Measurements from ENCODE around the gene SHANK1.
A peak's percentile ranks its signal among the peaks of the same experiment; 100 is the strongest.
"Not testable (repeated sequence)": the region's sequence is repeated elsewhere in the genome, so short reads cannot be mapped to it uniquely, and the experiment has no call there.

Gene SHANK1

DNA sequence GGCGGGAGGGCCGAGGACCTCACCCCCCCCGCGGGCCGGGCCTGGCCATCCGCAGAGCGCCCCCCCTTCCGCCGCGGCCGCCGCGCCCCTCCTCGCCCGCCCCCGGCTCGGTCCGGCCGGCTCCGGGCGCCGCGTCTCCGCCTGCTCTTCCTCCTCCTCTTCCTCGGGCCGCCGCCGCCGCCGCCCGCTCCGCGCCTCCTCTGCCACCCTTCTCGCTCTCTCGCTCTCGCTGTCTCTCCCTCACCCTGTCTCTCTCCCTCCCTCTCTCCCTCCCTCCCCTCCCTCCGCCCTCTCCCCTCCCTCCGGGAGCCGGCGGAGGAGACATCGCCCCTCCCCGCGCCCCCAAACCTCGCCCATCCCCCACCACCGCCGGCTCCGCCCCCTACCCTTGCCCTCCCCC, at the start of gene SHANK1:
Gene SHANK1, minus strand, starts transcription at position 237 of the 400 bp plus-strand sequence. CDS start 2,883 bp downstream, outside the sequence.
- peak; percentile 46 for DNase-seq

- no peak for DNase-seq
These were observed 48.7 kb upstream of the SHANK1 start for GRCh38 chr19:50768277-50768676.

- DNase-seq: not testable (repeated sequence)
These were observed 47.7 kb upstream of the SHANK1 start for GRCh38 chr19:50767263-50767662.

GRCh38 chr19:50766746-50767145, 47.1 kb upstream of the SHANK1 start:
- not testable (repeated sequence) for DNase-seq

- no peak for DNase-seq
These were observed 44.8 kb upstream of the SHANK1 start for GRCh38 chr19:50764409-50764808.

DNA sequence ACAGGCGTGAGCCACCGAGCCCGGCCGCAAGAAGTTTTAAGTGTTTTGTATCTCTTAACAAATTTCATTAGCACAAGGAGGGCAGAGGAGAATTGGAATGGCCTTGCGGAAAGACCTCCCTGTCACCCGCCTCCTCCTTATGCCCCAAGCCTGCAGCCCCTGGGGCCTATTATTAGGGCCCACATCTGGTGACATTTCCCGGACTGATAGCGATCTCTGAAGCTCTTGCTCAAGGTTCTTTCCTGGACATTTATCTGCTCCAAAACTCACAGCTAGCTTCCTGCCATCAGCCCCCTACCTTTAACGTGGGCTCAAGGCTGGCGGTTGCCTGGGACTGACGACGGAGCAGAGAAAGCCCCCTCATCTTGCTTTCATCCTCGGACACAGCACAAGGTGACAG, 43.9 kb upstream of the SHANK1 start:
- DNase-seq: not testable (repeated sequence)

DNA sequence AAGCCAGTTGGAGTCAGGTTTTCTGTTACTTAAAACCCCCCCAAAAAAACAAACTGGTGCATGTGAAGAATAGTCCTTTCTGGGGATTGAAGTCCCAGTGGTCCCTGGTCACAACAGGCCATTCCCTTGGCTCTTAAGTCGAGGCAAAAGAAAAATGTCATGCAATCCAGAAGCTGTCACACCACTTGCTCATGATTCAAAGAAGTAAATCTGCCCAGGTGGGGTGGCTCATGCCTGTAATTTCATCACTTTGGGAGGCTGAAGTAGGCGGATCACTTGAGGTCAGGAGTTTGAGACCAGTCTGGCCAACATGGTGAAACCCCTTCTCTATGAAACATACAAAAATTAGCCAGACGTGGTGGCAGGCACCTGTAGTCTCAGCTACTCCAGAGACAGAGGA, 41.9 kb upstream of the SHANK1 start:
- DNase-seq: not testable (repeated sequence)

DNA sequence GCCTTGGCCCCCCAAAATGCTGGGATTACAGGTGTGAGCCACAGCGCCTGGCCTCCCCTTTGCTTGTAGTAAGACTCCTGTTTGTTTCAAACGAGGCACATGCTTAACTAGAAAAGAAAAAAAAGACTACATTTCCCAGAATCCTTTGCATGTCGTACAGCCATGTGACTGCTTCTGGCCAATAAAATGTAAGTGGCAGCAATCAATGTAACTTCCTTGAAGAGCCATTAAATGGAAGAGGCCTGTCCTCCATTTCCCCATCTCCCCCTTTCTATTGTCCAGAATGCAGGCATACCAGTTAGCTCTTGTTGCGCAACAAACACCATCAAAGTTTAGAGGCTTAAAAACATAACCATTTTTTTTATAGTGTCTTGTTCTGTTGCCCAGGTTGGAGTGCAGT, 40.3 kb upstream of the SHANK1 start:
- DNase-seq: no peak

DNA sequence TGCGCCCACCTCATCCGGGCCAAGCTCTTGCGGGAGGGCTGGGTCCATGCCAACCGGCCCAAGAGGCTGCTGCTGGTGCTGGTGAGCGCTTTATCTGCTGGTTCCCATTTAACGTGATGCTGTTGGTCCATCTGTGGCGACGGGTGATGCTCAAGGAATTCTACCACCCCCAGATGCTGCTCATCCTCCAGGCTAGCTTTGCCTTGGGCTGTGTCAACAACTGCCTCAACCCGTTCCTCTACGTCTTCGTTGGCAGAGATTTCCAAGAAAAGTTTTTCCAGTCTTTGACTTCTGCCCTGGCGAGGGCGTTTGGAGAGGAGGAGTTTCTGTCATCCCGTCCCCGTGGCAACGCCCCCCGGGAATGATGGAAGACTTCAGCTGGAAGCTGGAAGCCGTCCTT, 39.5 kb upstream of the SHANK1 start:
- DNase-seq: not testable (repeated sequence)

- not testable (repeated sequence) for DNase-seq
These were observed 38.0 kb upstream of the SHANK1 start for GRCh38 chr19:50757624-50758023.

GRCh38 chr19:50756244-50756643, 36.6 kb upstream of the SHANK1 start:
- not testable (repeated sequence) for DNase-seq

GRCh38 chr19:50753879-50754278, 34.3 kb upstream of the SHANK1 start:
- no peak for DNase-seq

GRCh38 chr19:50750010-50750409, 30.4 kb upstream of the SHANK1 start:
- no peak for DNase-seq

DNA sequence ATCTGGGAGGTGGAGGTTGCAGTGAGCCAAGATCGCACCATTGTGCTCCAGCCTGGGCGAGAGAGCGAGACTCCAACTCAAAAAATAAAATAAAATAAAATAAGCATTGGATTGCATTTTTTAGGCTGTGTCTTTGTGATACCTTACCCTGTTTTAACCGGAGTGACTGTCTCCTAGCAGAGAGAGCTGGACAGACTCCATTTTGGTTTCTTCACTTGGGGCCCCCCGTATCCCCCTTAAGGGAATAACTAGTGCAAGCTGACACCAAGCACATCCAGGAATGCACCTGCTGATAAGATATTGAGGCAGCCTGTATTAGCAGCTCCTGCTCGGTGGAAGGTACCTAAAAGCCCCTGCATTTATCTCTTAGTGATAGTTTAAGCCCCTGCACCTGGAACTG, 29.9 kb upstream of the SHANK1 start:
- no peak for DNase-seq

GRCh38 chr19:50747141-50747540, 27.5 kb upstream of the SHANK1 start:
- not testable (repeated sequence) for DNase-seq

- DNase-seq: no peak
These were observed 25.6 kb upstream of the SHANK1 start for GRCh38 chr19:50745221-50745620.

- DNase-seq: no peak
These were observed 23.9 kb upstream of the SHANK1 start for GRCh38 chr19:50743537-50743936.

GRCh38 chr19:50741179-50741933, 21.8 kb upstream of the SHANK1 start:
- no peak for DNase-seq

DNA sequence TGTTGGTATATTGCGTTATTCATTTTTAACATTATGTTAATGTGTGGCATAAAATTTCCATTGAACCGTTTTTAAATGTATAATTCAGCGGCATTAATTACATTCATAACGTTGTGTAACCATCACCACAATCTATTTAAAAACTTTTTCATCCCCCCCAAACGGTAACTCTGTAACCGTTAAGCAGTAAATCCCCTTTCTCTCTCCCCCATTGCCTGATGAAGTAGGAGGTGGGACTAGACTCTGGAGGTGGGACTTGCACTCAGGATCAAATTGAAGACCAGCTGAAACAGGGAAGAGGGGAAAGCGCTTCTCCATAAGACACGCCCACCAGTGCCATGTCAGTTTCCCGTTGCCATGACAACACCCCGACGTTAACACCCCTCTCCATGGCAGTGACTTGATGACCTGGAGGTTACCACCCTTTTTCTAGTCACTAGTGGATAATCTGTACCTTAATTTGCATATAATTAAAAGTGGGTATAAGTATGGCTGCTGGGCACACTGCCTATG, 20.4 kb upstream of the SHANK1 start:
- no peak for DNase-seq

GRCh38 chr19:50739132-50739913, 19.7 kb upstream of the SHANK1 start:
- DNase-seq: no peak

DNA sequence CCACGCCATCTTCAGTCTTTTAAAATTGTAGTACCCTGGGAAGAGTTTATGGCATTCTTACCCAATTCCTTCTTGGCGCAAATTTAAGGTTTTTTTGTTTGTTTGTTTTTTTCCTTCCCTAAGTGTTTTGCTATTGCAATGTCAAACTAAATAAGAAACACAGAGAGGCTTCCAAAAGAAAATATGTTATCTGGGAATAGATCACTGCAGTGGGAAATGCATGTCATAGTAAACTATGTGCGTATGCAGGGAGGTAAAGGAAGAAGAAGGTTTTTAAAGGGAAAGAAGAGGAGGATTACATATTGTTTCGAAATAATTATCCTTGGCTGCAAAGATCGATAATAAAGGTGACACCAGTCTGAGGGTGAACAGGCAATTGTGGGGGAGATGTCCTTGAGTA, 16.7 kb upstream of the SHANK1 start:
- no peak for DNase-seq

DNA sequence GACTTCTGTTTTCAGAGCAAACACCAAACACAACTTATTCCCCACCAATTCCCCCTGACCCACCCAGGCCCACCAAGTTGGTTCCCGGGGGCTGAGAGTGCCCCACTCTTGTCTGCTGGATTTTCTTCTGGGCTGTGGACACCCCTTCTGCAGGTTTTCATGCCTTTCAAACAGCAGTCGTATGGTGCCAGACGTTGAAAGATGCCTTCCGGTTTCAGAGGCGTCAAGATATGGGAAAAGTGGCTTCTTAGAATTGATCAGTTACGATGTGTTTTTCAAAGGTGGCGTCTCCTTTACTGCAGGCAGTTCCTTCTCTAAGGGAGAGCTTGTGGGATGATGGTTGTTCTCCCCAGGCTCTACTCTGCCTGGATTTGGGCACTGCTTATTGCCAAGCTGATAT, 16.3 kb upstream of the SHANK1 start:
- DNase-seq: no peak

DNA sequence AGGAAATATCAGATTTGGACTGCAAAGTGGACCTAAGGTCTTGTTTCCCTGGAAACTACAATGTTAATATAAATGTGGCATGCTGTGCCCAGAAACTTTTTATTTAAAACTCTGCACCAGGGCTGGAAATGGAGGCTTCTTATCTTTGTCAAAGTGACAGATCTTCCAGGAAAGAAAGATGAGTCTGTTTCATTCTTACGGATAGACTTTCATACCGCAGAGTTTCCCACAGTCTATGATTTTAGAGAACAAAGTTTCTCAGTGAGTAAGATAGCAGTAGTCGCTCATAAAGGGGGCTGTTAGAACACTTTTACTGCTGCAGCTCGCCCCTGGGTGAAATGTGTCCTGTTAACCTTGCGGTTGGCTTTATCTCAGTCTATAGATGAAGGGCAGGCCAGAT, 10.3 kb upstream of the SHANK1 start:
- no peak for DNase-seq

All from femur (tissue), 1 donor.